GM23338 (cell line): ENCODE data around the gene TOE1. TPM values are rescaled to one million over a fixed set of nuclear protein-coding genes. Genes with fewer than 3 reads are reported as not detected.

Source experiments
- CREB1 ChIP-seq: fragments of 250-450 bp; sonication (Bioruptor Pico); IDR thresholded peaks from 2 replicates; pipeline ENCODE4 v1.5.0; 2020; ENCODE audit warnings: low read depth, mild to moderate bottlenecking, moderate library complexity
- EZH2phosphoT487 ChIP-seq: fragments of 200-600 bp; sonication (generic); IDR thresholded peaks from one replicate; pipeline ENCODE4 v1.8.1; 2018; ENCODE audit warnings: antibody characterized with exemption; ENCODE audit not compliant: unreplicated experiment
- JUNB ChIP-seq: IDR thresholded peaks from one replicate; pipeline ENCODE4 v1.6.1; 2016; ENCODE audit warnings: antibody characterized with exemption; ENCODE audit not compliant: unreplicated experiment
- NANOG ChIP-seq: IDR thresholded peaks from 2 replicates; pipeline ENCODE4 v1.6.1; 2016; ENCODE audit warnings: antibody characterized with exemption, borderline replicate concordance
- POLR2AphosphoS5 ChIP-seq: IDR thresholded peaks from 2 replicates; pipeline ENCODE4 v1.6.1; 2016; ENCODE audit warnings: antibody characterized with exemption, low read depth
- STAT1 ChIP-seq: IDR thresholded peaks from one replicate; pipeline ENCODE4 v1.6.1; 2016; ENCODE audit warnings: antibody characterized with exemption; ENCODE audit not compliant: unreplicated experiment
- ZNF114 ChIP-seq: fragments of 250-450 bp; sonication (Bioruptor Pico); IDR thresholded peaks from 2 replicates; pipeline ENCODE4 v1.5.0; 2020; ENCODE audit warnings: mild to moderate bottlenecking, moderate library complexity
- ZNF331 ChIP-seq: fragments of 250-450 bp; sonication (Bioruptor Pico); IDR thresholded peaks from 2 replicates; pipeline ENCODE4 v1.5.0; 2020; ENCODE audit warnings: low read depth, mild to moderate bottlenecking, moderate library complexity
- polyA plus RNA-seq: library from polyadenylated mRNA; unstranded; fragments of >200 nt; fragmentation: Nextera tagmentation; extraction: Ambion mirVana; gene quantifications from 2 replicates; pipeline ENCODE4 v1.2.1, GENCODE V29; 2016
- total RNA-seq: library from RNA; depleted of rRNA; stranded (reverse); fragments of >200 nt; shearing (Covaris generic); gene quantifications from 2 replicates; pipeline ENCODE4 v1.2.3, GENCODE V29; 2014
- TF ChIP-seq, protein P1 (sequence below): fragments of 250-450 bp; sonication (Bioruptor Pico); IDR thresholded peaks from 2 replicates; pipeline ENCODE4 v1.5.0; 2020; ENCODE audit warnings: mild to moderate bottlenecking, moderate library complexity
- TF ChIP-seq, protein P2 (sequence below): IDR thresholded peaks from 2 replicates; pipeline ENCODE4 v1.6.1; 2016; ENCODE audit warnings: antibody characterized with exemption
- TF ChIP-seq, protein P3 (sequence below), 2 experiments: fragments of 200-600 bp in 1 of 2; sonication (generic) in 1 of 2; conservative IDR thresholded peaks; 2 replicates each; pipeline versions ENCODE4 v1.5.1 to v1.6.1; 2016 to 2017; ENCODE audit warnings: antibody characterized with exemption in 2 of 2, low read depth in 2 of 2, mild to moderate bottlenecking in 2 of 2, moderate library complexity in 1 of 2

The TOE1 gene
- total and polyA plus RNA-seq, 2 experiments from 2014 or later = 9.1 to 18.4 TPM

DNA sequence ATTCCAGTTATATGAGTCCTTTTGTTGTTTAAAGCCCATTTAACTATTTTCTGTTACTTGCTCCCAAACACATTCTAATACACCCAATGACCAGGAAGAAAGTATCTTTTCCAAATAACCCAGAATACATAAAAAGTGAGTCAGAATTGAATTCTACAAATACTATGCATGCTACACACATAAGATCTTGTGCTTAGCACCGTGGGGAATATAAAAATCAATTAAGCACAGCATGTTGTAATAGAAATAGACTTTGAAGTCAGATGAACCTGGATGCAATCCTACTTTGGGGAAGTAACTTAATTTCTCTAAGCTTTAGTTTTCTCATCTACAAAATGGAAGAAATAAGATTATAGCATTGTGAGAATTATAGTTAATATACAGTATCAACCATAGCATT lies 40.8 kb downstream of the TOE1 start (continued):
- TF ChIP-seq, protein P1, sequence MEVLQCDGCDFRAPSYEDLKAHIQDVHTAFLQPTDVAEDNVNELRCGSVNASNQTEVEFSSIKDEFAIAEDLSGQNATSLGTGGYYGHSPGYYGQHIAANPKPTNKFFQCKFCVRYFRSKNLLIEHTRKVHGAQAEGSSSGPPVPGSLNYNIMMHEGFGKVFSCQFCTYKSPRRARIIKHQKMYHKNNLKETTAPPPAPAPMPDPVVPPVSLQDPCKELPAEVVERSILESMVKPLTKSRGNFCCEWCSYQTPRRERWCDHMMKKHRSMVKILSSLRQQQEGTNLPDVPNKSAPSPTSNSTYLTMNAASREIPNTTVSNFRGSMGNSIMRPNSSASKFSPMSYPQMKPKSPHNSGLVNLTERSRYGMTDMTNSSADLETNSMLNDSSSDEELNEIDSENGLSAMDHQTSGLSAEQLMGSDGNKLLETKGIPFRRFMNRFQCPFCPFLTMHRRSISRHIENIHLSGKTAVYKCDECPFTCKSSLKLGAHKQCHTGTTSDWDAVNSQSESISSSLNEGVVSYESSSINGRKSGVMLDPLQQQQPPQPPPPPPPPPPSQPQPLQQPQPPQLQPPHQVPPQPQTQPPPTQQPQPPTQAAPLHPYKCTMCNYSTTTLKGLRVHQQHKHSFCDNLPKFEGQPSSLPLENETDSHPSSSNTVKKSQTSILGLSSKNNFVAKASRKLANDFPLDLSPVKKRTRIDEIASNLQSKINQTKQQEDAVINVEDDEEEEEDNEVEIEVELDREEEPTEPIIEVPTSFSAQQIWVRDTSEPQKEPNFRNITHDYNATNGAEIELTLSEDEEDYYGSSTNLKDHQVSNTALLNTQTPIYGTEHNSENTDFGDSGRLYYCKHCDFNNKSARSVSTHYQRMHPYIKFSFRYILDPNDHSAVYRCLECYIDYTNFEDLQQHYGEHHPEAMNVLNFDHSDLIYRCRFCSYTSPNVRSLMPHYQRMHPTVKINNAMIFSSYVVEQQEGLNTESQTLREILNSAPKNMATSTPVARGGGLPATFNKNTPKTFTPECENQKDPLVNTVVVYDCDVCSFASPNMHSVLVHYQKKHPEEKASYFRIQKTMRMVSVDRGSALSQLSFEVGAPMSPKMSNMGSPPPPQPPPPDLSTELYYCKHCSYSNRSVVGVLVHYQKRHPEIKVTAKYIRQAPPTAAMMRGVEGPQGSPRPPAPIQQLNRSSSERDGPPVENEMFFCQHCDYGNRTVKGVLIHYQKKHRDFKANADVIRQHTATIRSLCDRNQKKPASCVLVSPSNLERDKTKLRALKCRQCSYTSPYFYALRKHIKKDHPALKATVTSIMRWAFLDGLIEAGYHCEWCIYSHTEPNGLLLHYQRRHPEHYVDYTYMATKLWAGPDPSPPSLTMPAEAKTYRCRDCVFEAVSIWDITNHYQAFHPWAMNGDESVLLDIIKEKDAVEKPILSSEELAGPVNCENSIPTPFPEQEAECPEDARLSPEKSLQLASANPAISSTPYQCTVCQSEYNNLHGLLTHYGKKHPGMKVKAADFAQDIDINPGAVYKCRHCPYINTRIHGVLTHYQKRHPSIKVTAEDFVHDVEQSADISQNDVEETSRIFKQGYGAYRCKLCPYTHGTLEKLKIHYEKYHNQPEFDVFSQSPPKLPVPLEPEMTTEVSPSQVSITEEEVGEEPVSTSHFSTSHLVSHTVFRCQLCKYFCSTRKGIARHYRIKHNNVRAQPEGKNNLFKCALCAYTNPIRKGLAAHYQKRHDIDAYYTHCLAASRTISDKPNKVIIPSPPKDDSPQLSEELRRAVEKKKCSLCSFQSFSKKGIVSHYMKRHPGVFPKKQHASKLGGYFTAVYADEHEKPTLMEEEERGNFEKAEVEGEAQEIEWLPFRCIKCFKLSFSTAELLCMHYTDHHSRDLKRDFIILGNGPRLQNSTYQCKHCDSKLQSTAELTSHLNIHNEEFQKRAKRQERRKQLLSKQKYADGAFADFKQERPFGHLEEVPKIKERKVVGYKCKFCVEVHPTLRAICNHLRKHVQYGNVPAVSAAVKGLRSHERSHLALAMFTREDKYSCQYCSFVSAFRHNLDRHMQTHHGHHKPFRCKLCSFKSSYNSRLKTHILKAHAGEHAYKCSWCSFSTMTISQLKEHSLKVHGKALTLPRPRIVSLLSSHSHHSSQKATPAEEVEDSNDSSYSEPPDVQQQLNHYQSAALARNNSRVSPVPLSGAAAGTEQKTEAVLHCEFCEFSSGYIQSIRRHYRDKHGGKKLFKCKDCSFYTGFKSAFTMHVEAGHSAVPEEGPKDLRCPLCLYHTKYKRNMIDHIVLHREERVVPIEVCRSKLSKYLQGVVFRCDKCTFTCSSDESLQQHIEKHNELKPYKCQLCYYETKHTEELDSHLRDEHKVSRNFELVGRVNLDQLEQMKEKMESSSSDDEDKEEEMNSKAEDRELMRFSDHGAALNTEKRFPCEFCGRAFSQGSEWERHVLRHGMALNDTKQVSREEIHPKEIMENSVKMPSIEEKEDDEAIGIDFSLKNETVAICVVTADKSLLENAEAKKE (CRISPR knock-in tag) = no peak
- TF ChIP-seq, protein P2, sequence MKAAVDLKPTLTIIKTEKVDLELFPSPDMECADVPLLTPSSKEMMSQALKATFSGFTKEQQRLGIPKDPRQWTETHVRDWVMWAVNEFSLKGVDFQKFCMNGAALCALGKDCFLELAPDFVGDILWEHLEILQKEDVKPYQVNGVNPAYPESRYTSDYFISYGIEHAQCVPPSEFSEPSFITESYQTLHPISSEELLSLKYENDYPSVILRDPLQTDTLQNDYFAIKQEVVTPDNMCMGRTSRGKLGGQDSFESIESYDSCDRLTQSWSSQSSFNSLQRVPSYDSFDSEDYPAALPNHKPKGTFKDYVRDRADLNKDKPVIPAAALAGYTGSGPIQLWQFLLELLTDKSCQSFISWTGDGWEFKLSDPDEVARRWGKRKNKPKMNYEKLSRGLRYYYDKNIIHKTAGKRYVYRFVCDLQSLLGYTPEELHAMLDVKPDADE = no peak
- no peak for TF ChIP-seq ZNF331 (CRISPR knock-in tag)
- TF ChIP-seq NANOG = no peak
- TF ChIP-seq, protein P3, sequence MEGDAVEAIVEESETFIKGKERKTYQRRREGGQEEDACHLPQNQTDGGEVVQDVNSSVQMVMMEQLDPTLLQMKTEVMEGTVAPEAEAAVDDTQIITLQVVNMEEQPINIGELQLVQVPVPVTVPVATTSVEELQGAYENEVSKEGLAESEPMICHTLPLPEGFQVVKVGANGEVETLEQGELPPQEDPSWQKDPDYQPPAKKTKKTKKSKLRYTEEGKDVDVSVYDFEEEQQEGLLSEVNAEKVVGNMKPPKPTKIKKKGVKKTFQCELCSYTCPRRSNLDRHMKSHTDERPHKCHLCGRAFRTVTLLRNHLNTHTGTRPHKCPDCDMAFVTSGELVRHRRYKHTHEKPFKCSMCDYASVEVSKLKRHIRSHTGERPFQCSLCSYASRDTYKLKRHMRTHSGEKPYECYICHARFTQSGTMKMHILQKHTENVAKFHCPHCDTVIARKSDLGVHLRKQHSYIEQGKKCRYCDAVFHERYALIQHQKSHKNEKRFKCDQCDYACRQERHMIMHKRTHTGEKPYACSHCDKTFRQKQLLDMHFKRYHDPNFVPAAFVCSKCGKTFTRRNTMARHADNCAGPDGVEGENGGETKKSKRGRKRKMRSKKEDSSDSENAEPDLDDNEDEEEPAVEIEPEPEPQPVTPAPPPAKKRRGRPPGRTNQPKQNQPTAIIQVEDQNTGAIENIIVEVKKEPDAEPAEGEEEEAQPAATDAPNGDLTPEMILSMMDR (conservative IDR thresholded peaks at IDR 0.05; ENCODE audit: low read depth in 2 of 2) = no peak
- no peak for TF ChIP-seq JUNB
- TF ChIP-seq ZNF114 (CRISPR knock-in tag) = no peak
- TF ChIP-seq POLR2AphosphoS5 = no peak
- TF ChIP-seq STAT1 = no peak
- no peak for TF ChIP-seq CREB1 (CRISPR knock-in tag)
- TF ChIP-seq EZH2phosphoT487 = no peak
